ENCODE measurements around the gene HLA-DPA1.
A peak's percentile ranks its signal among the peaks of the same experiment; 100 is the strongest.

Gene HLA-DPA1

DNA sequence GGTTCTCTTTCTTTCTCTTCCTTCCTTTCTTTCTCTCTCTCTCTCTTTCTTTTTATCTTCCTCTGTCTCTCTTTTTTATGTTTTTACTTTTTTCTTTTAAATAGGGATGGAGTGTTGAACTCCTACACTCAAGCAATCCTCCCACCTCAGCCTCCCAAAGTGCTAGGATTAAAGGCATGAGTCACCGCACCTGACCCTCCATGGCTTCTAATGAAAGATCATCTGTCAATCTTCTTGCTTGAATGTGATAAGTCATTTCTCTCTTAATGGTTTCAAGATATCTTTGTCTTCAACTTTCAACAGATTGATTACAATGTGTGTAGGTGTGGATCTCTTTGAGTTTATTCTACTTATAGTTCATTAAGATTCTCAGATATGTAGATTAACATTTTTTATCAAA, 38.9 kb downstream of the HLA-DPA1 start:
- Histone ChIP-seq H4K20me1 (ENCODE audit: insufficient read depth, low read length) (no peaks in the 10 kb centered on the region), H3K9me3 (ENCODE audit: insufficient read depth, low read length) (0 out of 2 replicates have a peak, but pooled peaks cover 6% of the 10 kb centered on the region), H3K36me3 (replicated peaks; ENCODE audit: low read depth, low read length) (peaks cover 3% of the 10 kb centered on the region), H3K79me2 (ENCODE audit: low read length) (no peaks in the 10 kb centered on the region), H3K4me1 (ENCODE audit: low read length) (peaks cover 19% of the 10 kb centered on the region), H3K27me3 (ENCODE audit: low read depth, low read length) (no peaks in the 10 kb centered on the region), H3K9ac (ENCODE audit: low read length) (no peak overlapping the region), H2AFZ (ENCODE audit: low read depth, low read length) (no peak overlapping the region), H3K27ac (ENCODE audit: low read length) (no peak overlapping the region), H3K4me3 (ENCODE audit: low read length) (no peak overlapping the region), H3K4me2 (ENCODE audit: low read length) (no peak overlapping the region)
- no peak for TF ChIP-seq EZH2phosphoT487 (IDR thresholded peaks at IDR 0.05; ENCODE audit: low read depth)
- TF ChIP-seq, protein P1, sequence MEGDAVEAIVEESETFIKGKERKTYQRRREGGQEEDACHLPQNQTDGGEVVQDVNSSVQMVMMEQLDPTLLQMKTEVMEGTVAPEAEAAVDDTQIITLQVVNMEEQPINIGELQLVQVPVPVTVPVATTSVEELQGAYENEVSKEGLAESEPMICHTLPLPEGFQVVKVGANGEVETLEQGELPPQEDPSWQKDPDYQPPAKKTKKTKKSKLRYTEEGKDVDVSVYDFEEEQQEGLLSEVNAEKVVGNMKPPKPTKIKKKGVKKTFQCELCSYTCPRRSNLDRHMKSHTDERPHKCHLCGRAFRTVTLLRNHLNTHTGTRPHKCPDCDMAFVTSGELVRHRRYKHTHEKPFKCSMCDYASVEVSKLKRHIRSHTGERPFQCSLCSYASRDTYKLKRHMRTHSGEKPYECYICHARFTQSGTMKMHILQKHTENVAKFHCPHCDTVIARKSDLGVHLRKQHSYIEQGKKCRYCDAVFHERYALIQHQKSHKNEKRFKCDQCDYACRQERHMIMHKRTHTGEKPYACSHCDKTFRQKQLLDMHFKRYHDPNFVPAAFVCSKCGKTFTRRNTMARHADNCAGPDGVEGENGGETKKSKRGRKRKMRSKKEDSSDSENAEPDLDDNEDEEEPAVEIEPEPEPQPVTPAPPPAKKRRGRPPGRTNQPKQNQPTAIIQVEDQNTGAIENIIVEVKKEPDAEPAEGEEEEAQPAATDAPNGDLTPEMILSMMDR (IDR thresholded peaks at IDR 0.05; ENCODE audit: low read depth, low read length), result no peak

GRCh38 chr6:33030245-33030644, 43.2 kb downstream of the HLA-DPA1 start:
- Histone ChIP-seq H3K9ac (ENCODE audit: low read length) (peak overlapping the region; percentile 81), H3K79me2 (ENCODE audit: low read length) (no peaks in the 10 kb centered on the region), H3K4me1 (ENCODE audit: low read length) (peaks cover 41% of the 10 kb centered on the region), H2AFZ (ENCODE audit: low read depth, low read length) (no peak overlapping the region), H3K27ac (ENCODE audit: low read length) (peak overlapping the region; percentile 97), H4K20me1 (ENCODE audit: insufficient read depth, low read length) (no peaks in the 10 kb centered on the region), H3K36me3 (replicated peaks; ENCODE audit: low read depth, low read length) (peaks cover 3% of the 10 kb centered on the region), H3K9me3 (ENCODE audit: insufficient read depth, low read length) (0 out of 2 replicates have a peak, but pooled peaks cover 9% of the 10 kb centered on the region), H3K4me2 (ENCODE audit: low read length) (peak overlapping the region; percentile 93), H3K27me3 (ENCODE audit: low read depth, low read length) (no peaks in the 10 kb centered on the region), H3K4me3 (ENCODE audit: low read length) (peak overlapping the region; percentile 69)
- TF ChIP-seq EZH2phosphoT487 (IDR thresholded peaks at IDR 0.05; ENCODE audit: low read depth), result no peak
- TF ChIP-seq, protein P1 (IDR thresholded peaks at IDR 0.05; ENCODE audit: low read depth, low read length), result no peak

DNA sequence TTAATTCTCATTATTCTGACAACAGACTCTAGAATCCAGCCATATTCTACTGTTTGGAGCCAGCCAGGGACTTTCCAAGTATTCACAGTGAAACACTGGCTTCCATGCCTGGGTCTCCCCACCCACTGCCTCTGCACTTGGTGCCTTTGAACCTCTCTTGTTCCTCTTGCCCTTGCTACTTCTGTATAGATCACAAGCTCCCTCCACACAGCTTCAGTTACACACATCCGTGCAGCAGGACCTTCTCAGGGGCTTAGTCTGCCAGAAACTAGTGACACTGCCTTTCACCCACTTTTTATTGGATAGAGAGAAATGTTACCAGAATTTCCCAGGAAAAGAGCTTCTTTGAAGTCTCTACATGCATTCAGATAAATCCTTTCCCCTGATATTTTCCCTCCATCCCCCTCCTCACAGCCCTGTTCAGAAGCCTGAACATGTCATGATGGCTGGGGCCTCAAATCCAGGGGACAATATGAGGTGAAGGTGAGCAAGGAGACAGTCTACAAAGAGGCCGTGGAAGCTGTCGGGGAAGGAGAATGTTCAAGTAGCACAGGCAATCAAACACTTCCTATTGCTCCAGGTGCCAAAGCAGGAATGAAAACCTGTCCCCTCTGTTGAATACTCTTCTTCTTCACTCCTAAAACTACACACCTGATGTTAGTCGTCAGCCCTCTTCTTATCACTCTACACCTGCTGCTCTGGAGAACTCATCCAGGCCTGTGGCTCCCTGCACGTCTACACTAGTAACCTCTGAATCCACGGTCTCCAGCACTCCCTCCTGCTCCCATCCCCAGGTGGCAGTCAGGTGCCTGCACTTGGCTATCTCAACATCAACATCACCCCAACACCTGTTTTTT, 43.9 kb downstream of the HLA-DPA1 start:
- H3K27ac ChIP-seq (ENCODE audit: low read length), result peak overlapping the region; percentile 97
- no peaks in the 10 kb centered on the region for H3K36me3 ChIP-seq (replicated peaks; ENCODE audit: low read depth, low read length)
- H3K4me2 ChIP-seq (ENCODE audit: low read length), result peak overlapping the region; percentile 93
- H4K20me1 ChIP-seq (ENCODE audit: insufficient read depth, low read length), result no peaks in the 10 kb centered on the region
- H3K9ac ChIP-seq (ENCODE audit: low read length), result peak overlapping the region; percentile 81
- no peaks in the 10 kb centered on the region for H3K27me3 ChIP-seq (ENCODE audit: low read depth, low read length)
- no peaks in the 10 kb centered on the region for H3K79me2 ChIP-seq (ENCODE audit: low read length)
- H3K9me3 ChIP-seq (ENCODE audit: insufficient read depth, low read length), result 0 out of 2 replicates have a peak, but pooled peaks cover 4% of the 10 kb centered on the region
- TF ChIP-seq EZH2phosphoT487 (IDR thresholded peaks at IDR 0.05; ENCODE audit: low read depth), result no peak
- TF ChIP-seq, protein P1 (IDR thresholded peaks at IDR 0.05; ENCODE audit: low read depth, low read length), result no peak
- peaks cover 41% of the 10 kb centered on the region for H3K4me1 ChIP-seq (ENCODE audit: low read length)
- peak overlapping the region; percentile 69 for H3K4me3 ChIP-seq (ENCODE audit: low read length)
- H2AFZ ChIP-seq (ENCODE audit: low read depth, low read length), result no peak overlapping the region

- H3K4me1 ChIP-seq (ENCODE audit: low read length), result peaks cover 41% of the 10 kb centered on the region
- H3K27ac ChIP-seq (ENCODE audit: low read length), result peak overlapping the region; percentile 97
- H3K36me3 ChIP-seq (replicated peaks; ENCODE audit: low read depth, low read length), result no peaks in the 10 kb centered on the region
- no peaks in the 10 kb centered on the region for H3K79me2 ChIP-seq (ENCODE audit: low read length)
- TF ChIP-seq, protein P1 (IDR thresholded peaks at IDR 0.05; ENCODE audit: low read depth, low read length), result no peak
- TF ChIP-seq EZH2phosphoT487 (IDR thresholded peaks at IDR 0.05; ENCODE audit: low read depth), result no peak
- H3K4me2 ChIP-seq (ENCODE audit: low read length), result peak overlapping the region; percentile 93
- no peaks in the 10 kb centered on the region for H3K27me3 ChIP-seq (ENCODE audit: low read depth, low read length)
- no peaks in the 10 kb centered on the region for H4K20me1 ChIP-seq (ENCODE audit: insufficient read depth, low read length)
- H2AFZ ChIP-seq (ENCODE audit: low read depth, low read length), result no peak overlapping the region
- H3K4me3 ChIP-seq (ENCODE audit: low read length), result peak overlapping the region; percentile 16
- H3K9ac ChIP-seq (ENCODE audit: low read length), result peak overlapping the region; percentile 81
- 0 out of 2 replicates have a peak, but pooled peaks cover 4% of the 10 kb centered on the region for H3K9me3 ChIP-seq (ENCODE audit: insufficient read depth, low read length)
These were observed 45.1 kb downstream of the HLA-DPA1 start for GRCh38 chr6:33028220-33028849.

All from OCI-LY3 (cell line).